ENCODE results near the gene FAM229B. TPM values are rescaled to one million over a fixed set of nuclear protein-coding genes. Genes with fewer than 3 reads are reported as not detected.

The FAM229B gene, protein sequence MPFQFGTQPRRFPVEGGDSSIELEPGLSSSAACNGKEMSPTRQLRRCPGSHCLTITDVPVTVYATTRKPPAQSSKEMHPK
- total RNA-seq = 10 to 100 TPM in 1 of 3 donors, 1 to 10 TPM in 1, under 1 TPM in 1; 0.93 to 13.6 (median 2.9) TPM
- long read RNA-seq, donor 1, partial matches to known transcripts = 0 of 5 reads
- long read RNA-seq, donor 1, other reads (novel, unspliced or antisense) = 2 of 5 reads
- long read RNA-seq, donor 2, partial matches to known transcripts = 0 of 3 reads
- long read RNA-seq, donor 2, other reads (novel, unspliced or antisense) = 1 of 3 reads

DNA sequence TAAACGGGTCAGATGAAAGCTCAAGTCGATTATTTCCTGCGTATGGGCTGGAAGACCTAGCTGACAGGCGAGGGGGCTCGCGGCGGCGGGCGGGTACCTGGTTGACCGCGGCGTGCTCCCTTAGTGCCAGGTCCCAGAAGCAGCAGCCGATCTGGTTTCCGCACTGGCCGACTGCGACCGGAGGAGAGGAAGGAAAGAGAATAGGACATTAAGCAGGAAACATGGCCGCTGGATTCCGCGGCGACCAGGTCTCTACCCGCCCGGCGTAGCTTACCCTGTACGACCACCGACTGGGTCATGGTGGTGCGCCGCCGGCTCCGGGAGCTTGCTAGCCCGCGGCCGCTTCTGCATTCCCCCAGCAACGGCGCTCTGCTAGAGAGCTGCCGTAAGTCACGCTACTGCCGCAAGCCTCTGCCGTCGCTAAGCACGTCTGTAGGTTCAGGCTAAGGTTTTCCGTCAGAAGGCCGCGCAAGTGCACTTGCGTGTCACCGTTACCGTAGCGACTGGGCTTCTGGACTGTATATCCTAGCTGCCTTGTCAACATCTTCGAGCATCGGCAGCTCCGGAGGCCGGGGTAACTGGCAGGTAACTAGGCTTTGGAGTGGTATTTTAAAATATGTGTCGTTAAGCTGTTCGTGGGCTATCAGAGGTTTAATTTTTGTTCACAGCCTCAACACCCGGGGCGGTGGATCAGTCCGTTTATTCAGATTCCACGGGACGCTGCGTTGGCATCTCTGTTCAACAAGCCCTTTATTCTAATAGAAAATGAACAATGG, at the start of gene FAM229B, which contains the start of gene TUBE1:
TSS of gene FAM229B (plus strand) at position 456 of the 776 bp plus-strand sequence. CDS start 11,693 bp downstream, outside the sequence.
TSS of gene TUBE1 (minus strand) at position 347 of the 776 bp plus-strand sequence. CDS start at position 299, 48 bp downstream.
- TF ChIP-seq, protein P1, sequence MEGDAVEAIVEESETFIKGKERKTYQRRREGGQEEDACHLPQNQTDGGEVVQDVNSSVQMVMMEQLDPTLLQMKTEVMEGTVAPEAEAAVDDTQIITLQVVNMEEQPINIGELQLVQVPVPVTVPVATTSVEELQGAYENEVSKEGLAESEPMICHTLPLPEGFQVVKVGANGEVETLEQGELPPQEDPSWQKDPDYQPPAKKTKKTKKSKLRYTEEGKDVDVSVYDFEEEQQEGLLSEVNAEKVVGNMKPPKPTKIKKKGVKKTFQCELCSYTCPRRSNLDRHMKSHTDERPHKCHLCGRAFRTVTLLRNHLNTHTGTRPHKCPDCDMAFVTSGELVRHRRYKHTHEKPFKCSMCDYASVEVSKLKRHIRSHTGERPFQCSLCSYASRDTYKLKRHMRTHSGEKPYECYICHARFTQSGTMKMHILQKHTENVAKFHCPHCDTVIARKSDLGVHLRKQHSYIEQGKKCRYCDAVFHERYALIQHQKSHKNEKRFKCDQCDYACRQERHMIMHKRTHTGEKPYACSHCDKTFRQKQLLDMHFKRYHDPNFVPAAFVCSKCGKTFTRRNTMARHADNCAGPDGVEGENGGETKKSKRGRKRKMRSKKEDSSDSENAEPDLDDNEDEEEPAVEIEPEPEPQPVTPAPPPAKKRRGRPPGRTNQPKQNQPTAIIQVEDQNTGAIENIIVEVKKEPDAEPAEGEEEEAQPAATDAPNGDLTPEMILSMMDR (IDR thresholded peaks at IDR 0.05) = no peak
- Histone ChIP-seq H3K4me3 (peak within 1 kb of the TSS; percentile 60), H3K36me3 (ENCODE audit: low read depth) (no peaks in the 10 kb centered on the region), H3K9me3 (no peaks in the 10 kb centered on the region), H3K4me1 (ENCODE audit: low read depth) (peaks cover 6% of the 10 kb centered on the region)
- peak; percentile 100 for ATAC-seq
- intact Hi-C loops (cut with DNase I, micrococcal nuclease) = no loop called here
- peak; percentile 90 to 96 (median 94) for DNase-seq

DNA sequence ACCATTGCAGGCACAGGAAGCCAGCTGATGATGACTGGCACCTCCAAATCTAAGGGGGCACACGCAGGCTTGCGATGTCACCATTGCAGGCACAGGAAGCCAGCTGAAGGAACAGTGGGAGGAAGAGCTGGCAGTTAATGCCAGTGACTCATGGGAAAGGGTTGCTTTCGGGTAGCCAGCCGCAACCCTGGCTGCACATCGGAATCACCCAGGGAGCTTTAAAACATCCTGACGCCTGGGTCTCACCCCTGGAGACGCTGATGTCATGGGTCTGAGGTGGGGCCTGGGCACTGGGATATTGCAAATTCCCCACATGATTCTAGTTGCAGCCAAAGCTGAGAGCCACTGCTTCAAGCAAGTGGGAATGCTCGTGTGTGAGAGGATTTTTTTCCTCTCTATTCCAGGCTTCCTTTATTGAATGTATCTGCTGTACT, 49.6 kb upstream of the FAM229B start:
- DNase-seq (peak in 1 of 3 donors; percentile 68), ATAC-seq (peak; percentile 53)
- H3K9me3 ChIP-seq = no peaks in the 10 kb centered on the region
- H3K4me1 ChIP-seq (ENCODE audit: low read depth) = no peaks in the 10 kb centered on the region
- TF ChIP-seq, protein P1 (IDR thresholded peaks at IDR 0.05) = no peak
- intact Hi-C loops (cut with DNase I, micrococcal nuclease) = no loop called here
- H3K4me3 ChIP-seq = no peak overlapping the region
- H3K36me3 ChIP-seq (ENCODE audit: low read depth) = no peaks in the 10 kb centered on the region

DNA sequence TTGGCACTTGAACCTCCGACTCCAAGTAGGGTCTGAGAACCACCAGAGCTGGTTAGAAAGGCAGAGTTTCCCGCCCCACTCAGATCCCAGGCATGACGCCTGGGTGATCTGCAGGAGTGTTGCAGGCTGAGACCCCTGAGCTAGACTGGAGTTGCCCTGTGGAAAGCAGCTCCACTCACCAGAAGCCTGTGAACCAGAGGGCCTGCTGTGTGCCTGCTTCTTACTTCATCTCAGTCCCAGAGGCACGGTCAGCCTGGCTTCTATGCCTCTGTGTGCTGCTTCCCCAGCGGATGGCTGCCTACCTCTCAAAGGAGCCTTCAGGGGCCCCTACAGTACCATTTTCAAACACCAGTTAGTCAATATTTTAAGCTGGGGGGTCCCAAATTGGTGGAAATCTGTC, 49.1 kb upstream of the FAM229B start:
- no peaks in the 10 kb centered on the region for H3K4me1 ChIP-seq (ENCODE audit: low read depth)
- no peak overlapping the region for H3K4me3 ChIP-seq
- ATAC-seq (no peak), DNase-seq (no peak)
- intact Hi-C loops (cut with DNase I, micrococcal nuclease) = no loop called here
- TF ChIP-seq, protein P1 (IDR thresholded peaks at IDR 0.05) = no peak
- H3K36me3 ChIP-seq (ENCODE audit: low read depth) = no peaks in the 10 kb centered on the region
- no peaks in the 10 kb centered on the region for H3K9me3 ChIP-seq

DNA sequence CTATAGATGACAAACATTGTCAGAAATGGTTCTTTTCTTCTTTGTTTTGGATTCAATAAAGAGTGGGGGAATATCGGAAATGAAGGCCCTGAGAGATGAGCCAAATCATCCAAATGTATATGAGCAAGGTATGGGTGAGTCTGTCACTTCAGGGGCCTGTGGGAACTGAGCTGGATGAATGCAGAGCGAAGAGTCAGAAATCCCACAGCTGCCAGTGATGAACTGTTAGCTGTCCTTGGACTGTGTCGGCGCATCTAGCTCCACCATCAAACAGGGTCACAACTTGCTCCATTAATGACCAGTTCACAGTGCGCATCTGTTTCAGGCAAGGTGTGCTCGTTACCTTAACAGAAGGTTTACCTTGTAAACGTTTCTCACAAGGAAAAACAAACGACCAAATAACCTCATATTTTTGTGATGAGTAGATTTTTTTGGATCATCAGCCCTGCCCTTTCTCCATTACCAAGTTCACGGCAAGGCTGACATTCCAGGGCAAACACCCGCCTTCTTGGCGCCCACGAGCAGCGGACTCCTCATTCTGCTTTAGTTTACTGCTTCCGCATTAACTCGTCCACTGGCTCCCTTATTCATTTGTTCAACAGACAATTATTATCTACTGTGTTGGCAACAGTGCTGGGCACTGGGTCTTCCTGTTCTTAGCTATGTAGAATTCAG, 48.5 kb upstream of the FAM229B start:
- Histone ChIP-seq H3K4me1 (ENCODE audit: low read depth) (no peaks in the 10 kb centered on the region), H3K36me3 (ENCODE audit: low read depth) (no peaks in the 10 kb centered on the region), H3K4me3 (no peak overlapping the region), H3K9me3 (no peaks in the 10 kb centered on the region)
- ATAC-seq = no peak
- no peak for DNase-seq
- TF ChIP-seq, protein P1 (IDR thresholded peaks at IDR 0.05) = no peak
- intact Hi-C loops (cut with DNase I, micrococcal nuclease) = no loop called here

DNA sequence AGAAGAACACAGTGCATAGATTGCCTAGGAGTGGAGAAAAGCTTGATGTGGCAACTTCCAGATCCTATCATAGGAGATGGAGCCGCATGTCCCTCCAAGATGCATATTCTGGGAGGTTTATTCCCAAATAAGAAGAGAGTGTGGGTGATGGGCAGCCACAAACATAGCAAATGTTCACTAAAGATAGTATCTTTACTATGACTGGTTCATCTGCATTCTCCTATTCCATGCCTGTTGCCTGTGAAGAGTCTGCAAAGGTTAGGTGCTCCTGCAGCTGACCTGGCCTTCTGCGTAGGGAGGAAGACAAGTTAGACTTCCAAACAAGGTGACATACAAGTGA, 48.0 kb upstream of the FAM229B start:
- ATAC-seq = no peak
- intact Hi-C loops (cut with DNase I, micrococcal nuclease) = no loop called here

More for the DNA sequence above, 48.0 kb upstream of the FAM229B start:
- H3K4me3 ChIP-seq = no peak overlapping the region
- TF ChIP-seq, protein P1 (IDR thresholded peaks at IDR 0.05) = no peak
- no peaks in the 10 kb centered on the region for H3K9me3 ChIP-seq
- no peaks in the 10 kb centered on the region for H3K36me3 ChIP-seq (ENCODE audit: low read depth)
- no peaks in the 10 kb centered on the region for H3K4me1 ChIP-seq (ENCODE audit: low read depth)
- DNase-seq = no peak

All from mucosa of descending colon (tissue), 3 donors.